ENCODE results near the gene ZFYVE27. TPM values are rescaled to one million over a fixed set of nuclear protein-coding genes. Genes with fewer than 3 reads are reported as not detected.

The ZFYVE27 gene
- total RNA-seq, 1 experiment from 2014 or later = 31.7 TPM

- ChIA-PET CTCF (interaction anchor here (0.7 kb wide), 1 partner anchor 43 kb away, joined by 4 read pairs; no protein-coding TSS in a partner anchor), POLR2A (ENCODE audit: low non-redundant PET) (no interaction called here)
- no peak overlapping the region for H3K4me3 ChIP-seq (ENCODE audit: low read depth, low read length, poor library complexity, severe bottlenecking)
- peaks cover 37% of the 10 kb centered on the region for H3K36me3 ChIP-seq (ENCODE audit: insufficient read depth, low read length, poor library complexity, severe bottlenecking)
- TF ChIP-seq EZH2 (IDR thresholded peaks at IDR 0.05; ENCODE audit: borderline replicate concordance, low read depth, low read length, poor library complexity, severe bottlenecking) = no peak
- no peak for TF ChIP-seq CTCF (conservative IDR thresholded peaks at IDR 0.05; ENCODE audit: low read depth, low read length)
- no peaks in the 10 kb centered on the region for H3K9me3 ChIP-seq (ENCODE audit: low read depth, low read length, poor library complexity, severe bottlenecking)
- H3K27me3 ChIP-seq (replicated peaks; ENCODE audit: insufficient read depth, low read depth, low read length, poor library complexity) = no peaks in the 10 kb centered on the region
- intact Hi-C loops (cut with micrococcal nuclease; ENCODE audit: unreplicated experiment) = no loop called here
- no peak for DNase-seq (ENCODE audit: low spot score)
- no TSS peak for BruUV-seq (replicated peaks)
- no peak overlapping the region for H3K27ac ChIP-seq (ENCODE audit: low read depth, low read length, poor library complexity, severe bottlenecking)
- H3K4me1 ChIP-seq (ENCODE audit: insufficient read depth, low read length, poor library complexity, severe bottlenecking) = peaks cover 9% of the 10 kb centered on the region
Measured at GRCh38 chr10:97744405-97745035, 7.6 kb downstream of the ZFYVE27 start.

GRCh38 chr10:97747573-97747972 is 10.6 kb downstream of the ZFYVE27 start:
- DNase-seq (ENCODE audit: low spot score) = no peak
- intact Hi-C loops (cut with micrococcal nuclease; ENCODE audit: unreplicated experiment) = no loop called here
- Histone ChIP-seq H3K9me3 (ENCODE audit: low read depth, low read length, poor library complexity, severe bottlenecking) (no peaks in the 10 kb centered on the region), H3K4me3 (ENCODE audit: low read depth, low read length, poor library complexity, severe bottlenecking) (no peak overlapping the region), H3K27me3 (replicated peaks; ENCODE audit: insufficient read depth, low read depth, low read length, poor library complexity) (no peaks in the 10 kb centered on the region), H3K36me3 (ENCODE audit: insufficient read depth, low read length, poor library complexity, severe bottlenecking) (peaks cover 39% of the 10 kb centered on the region), H3K27ac (ENCODE audit: low read depth, low read length, poor library complexity, severe bottlenecking) (no peak overlapping the region), H3K4me1 (ENCODE audit: insufficient read depth, low read length, poor library complexity, severe bottlenecking) (no peaks in the 10 kb centered on the region)
- POLR2A ChIA-PET (ENCODE audit: low non-redundant PET) = no interaction called here
- CTCF ChIA-PET = no interaction called here
- no peak for TF ChIP-seq EZH2 (IDR thresholded peaks at IDR 0.05; ENCODE audit: borderline replicate concordance, low read depth, low read length, poor library complexity, severe bottlenecking)
- TF ChIP-seq CTCF (conservative IDR thresholded peaks at IDR 0.05; ENCODE audit: low read depth, low read length) = no peak
- BruUV-seq (replicated peaks) = no TSS peak

- BruUV-seq (replicated peaks) = no TSS peak
- Histone ChIP-seq H3K27ac (ENCODE audit: low read depth, low read length, poor library complexity, severe bottlenecking) (no peak overlapping the region), H3K9me3 (ENCODE audit: low read depth, low read length, poor library complexity, severe bottlenecking) (no peaks in the 10 kb centered on the region), H3K27me3 (replicated peaks; ENCODE audit: insufficient read depth, low read depth, low read length, poor library complexity) (no peaks in the 10 kb centered on the region), H3K4me3 (ENCODE audit: low read depth, low read length, poor library complexity, severe bottlenecking) (no peak overlapping the region), H3K36me3 (ENCODE audit: insufficient read depth, low read length, poor library complexity, severe bottlenecking) (peaks cover 37% of the 10 kb centered on the region), H3K4me1 (ENCODE audit: insufficient read depth, low read length, poor library complexity, severe bottlenecking) (no peaks in the 10 kb centered on the region)
- DNase-seq (ENCODE audit: low spot score) = no peak
- intact Hi-C loops (cut with micrococcal nuclease; ENCODE audit: unreplicated experiment) = no loop called here
- POLR2A ChIA-PET (ENCODE audit: low non-redundant PET) = no interaction called here
- no peak for TF ChIP-seq CTCF (conservative IDR thresholded peaks at IDR 0.05; ENCODE audit: low read depth, low read length)
- no peak for TF ChIP-seq EZH2 (IDR thresholded peaks at IDR 0.05; ENCODE audit: borderline replicate concordance, low read depth, low read length, poor library complexity, severe bottlenecking)
- CTCF ChIA-PET = no interaction called here
Measured at GRCh38 chr10:97748116-97748515, 11.2 kb downstream of the ZFYVE27 start.

Data from A673 (cell line).